ENCODE results near the gene TMEM114.
"Not testable (repeated sequence)": the region's sequence is repeated elsewhere in the genome, so short reads cannot be mapped to it uniquely, and the experiment has no call there.

Gene TMEM114

GRCh38 chr16:8575399-8575798 lies 14.9 kb downstream of the TMEM114 start:
- DNase-seq (ENCODE audit: low read depth in 2 of 2), result no peak

GRCh38 chr16:8572919-8573724 lies 17.2 kb downstream of the TMEM114 start:
- DNase-seq (ENCODE audit: low read depth in 2 of 2), result no peak

GRCh38 chr16:8572063-8572918 lies 18.0 kb downstream of the TMEM114 start:
- DNase-seq (ENCODE audit: low read depth in 2 of 2), result no peak

- DNase-seq (ENCODE audit: low read depth in 2 of 2), result no peak
These were observed 19.2 kb downstream of the TMEM114 start for GRCh38 chr16:8571061-8571596.

GRCh38 chr16:8570393-8570792 lies 19.9 kb downstream of the TMEM114 start:
- not testable (repeated sequence) for DNase-seq (ENCODE audit: low read depth in 2 of 2)

DNA sequence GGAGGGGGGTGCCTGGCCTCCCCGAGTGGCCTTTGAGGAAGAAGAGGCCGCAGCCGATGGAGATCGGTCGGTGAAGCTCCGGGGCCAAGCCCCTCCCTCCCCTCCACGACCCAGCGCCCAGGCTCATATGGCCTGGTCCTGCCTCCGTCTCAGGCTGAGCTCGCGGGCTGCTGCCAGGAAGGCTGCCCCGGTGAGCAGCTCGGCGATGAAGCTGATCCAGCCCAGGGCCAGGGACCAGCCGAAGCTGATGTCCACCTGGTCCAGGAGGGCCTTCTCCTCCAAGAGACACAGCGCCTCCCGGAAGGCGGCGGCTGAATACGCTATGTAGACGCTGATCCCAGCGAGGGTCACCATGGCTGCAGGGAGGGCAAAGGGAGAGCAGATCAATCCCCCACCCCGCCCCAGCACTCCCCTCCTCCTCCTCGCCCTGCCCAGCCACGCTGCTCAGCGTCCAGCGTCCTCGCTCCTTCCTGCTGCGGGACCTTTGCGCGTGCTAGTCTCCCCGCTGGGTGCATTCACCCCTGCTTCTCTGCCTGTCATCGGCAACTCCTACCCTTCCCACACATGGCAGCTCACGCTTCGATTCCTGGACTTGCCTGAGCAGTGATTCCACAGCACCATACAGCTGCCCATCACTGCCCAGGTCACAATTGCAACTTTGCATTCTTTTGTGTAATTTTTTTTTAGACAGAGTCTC lies 20.5 kb downstream of the TMEM114 start:
- no peak for DNase-seq (ENCODE audit: low read depth in 2 of 2)

GRCh38 chr16:8568231-8568617 lies 22.1 kb downstream of the TMEM114 start:
- DNase-seq (ENCODE audit: low read depth in 2 of 2), result no peak

- DNase-seq (ENCODE audit: low read depth in 2 of 2), result peak; percentile 62 to 65
These were observed 22.7 kb downstream of the TMEM114 start for GRCh38 chr16:8567355-8568230.

DNA sequence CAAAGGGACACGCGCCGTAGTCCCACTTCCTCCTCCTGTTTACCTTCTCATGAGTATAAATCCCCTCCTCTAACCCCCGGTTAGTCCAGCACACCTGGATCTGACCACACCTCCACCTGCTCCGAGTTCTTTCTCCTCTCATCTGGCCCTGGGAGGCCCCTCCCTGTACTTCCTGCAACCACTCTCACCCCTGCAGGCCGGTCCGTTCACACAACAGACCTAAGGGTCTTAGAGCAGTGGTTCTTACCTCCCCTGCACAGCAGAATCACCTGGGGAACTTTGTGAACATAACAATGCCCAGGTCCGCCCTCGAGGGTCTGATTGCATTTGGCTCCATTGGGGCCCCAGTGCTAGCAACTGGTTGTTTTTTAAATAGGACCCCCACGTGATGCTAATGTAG lies 24.8 kb downstream of the TMEM114 start:
- DNase-seq (ENCODE audit: low read depth in 2 of 2), result no peak

DNA sequence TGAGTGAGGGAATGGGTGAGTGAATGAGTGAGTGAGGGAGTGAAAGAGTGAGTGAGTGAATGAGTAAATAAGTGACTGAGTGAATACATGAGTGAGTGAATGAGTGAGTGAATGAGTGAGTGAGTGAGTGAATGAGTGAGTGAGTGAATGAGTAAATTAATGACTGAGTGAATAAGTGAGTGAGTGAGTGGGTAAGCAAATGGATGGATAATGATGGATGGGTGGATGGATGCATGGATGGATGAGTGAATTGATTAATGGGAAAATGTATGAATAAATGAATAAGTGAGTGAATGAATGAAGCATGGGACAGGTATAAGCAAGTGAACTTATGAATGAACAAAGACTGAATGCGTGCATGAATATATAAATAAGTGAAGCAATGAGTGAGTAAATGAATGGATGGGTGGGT lies 25.4 kb downstream of the TMEM114 start:
- no peak for DNase-seq (ENCODE audit: low read depth in 2 of 2)

GRCh38 chr16:8563944-8564540 lies 26.3 kb downstream of the TMEM114 start:
- DNase-seq (ENCODE audit: low read depth in 2 of 2), result not testable (repeated sequence)

GRCh38 chr16:8561496-8561895 lies 28.8 kb downstream of the TMEM114 start:
- no peak for DNase-seq (ENCODE audit: low read depth in 2 of 2)

DNA sequence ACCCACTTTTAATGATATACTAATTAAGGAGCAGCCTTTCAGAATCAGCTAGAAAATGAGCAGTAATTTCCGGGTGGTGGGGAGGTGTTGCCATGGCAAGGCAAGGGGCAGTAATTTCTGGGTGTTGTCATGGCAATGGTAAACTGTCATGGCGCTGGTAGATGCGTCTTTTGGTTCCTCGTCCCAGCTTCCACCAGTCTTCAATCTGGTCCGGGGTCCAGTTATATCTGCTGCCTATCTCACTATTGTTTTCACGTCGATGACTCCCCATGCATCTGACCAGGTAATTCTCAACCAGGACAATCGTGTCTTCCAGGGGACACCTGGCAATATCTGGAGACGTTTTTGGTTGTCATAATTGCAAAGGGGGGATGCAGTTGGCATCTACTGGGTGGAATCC lies 34.9 kb downstream of the TMEM114 start:
- no peak for DNase-seq (ENCODE audit: low read depth in 2 of 2)

DNA sequence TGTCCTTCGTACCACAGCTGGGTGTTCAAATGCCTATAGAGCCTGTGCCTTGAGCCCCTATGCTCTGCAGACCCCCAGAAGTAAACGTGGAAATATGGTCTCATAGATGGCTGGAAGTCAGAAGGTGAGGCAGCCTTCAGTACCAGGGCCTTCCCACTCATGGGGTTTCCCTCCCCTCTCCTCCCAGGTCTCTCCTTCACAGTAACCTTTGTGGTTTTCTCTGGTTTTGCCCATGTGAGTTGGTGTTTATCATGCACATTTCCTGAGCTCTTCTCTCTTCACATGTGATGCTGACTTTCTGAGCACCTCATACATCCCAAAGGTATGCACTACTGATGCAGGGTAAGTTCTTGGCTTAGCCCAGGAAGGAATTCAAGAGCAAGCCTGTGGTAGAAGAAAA lies 35.4 kb downstream of the TMEM114 start:
- no peak for DNase-seq (ENCODE audit: low read depth in 2 of 2)

- DNase-seq (ENCODE audit: low read depth in 2 of 2), result no peak
These were observed 36.3 kb downstream of the TMEM114 start for GRCh38 chr16:8554022-8554421.

GRCh38 chr16:8552487-8553221 lies 37.7 kb downstream of the TMEM114 start:
- DNase-seq (ENCODE audit: low read depth in 2 of 2), result no peak

DNA sequence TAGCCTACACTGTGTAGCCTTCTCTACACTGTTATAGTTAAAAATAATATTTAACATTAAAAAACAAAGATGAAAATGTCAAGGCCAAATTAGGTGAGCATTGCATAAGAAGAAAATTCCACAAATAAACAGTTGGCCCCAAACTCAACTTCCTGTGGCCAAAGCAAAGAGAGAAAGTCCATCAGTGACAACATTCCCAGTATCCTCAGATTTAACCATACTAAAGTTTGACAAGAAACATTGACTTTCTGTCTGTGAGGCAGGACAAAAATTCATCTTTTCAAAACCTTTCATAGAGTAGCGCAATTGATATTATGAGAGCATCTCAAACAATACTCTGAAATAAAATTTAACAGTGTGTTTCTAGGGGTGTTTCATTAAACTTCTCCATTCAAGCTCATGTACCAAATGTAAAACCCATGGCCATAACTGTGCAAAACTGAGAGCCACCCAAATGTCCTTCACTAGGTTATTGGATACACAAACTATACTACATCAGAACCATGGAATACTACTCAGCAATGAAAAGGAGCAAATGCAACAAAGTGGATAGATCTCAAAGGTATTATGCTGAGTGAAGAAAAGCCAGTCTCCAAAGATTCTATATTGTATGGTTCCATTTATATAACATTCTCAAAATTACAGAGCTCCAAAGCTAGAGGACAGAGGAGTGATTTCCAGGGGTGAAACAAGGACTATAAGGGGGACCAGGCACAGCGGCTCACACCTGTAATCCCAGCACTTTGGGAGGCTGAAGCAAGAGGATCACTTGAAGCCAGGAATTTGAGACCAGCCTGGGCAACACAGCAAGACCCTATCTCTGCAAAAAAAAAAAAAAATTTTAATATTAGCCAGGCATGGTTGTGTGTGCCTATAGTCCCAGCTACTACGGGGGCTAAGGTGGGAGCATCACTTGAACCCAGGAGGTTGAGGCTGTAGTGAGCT lies 38.7 kb downstream of the TMEM114 start:
- no peak for DNase-seq (ENCODE audit: low read depth in 2 of 2)

DNA sequence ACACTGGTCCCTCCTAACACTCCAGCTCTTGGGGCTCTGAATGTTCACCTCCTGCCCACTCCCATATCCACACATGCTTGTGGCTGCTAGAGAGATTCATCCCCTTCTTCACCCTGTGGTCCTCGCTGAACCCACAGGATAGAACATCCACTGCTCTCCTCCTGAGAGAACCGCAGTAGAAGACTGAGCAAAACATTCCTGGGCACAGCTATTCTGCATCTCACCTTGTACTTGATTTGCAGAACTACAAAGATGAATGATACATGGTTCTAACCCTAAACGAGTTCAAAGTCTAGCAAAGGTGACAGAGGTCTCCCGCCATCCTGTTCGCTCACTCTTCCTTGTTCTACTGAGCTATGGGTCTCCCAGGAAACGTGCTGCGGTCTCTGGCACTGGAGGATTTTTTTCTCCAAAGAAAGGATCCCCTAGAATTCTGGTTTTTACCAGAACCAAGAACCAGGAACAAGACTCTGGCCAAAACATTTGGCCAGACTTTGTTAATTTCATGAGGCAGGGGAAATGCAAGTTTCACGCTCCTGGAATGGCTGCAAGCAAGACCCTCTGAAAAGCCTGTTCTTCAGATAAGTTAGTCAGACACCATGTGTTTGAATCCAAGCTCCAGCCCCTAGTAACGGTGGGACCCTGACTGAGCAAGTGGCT lies 39.5 kb downstream of the TMEM114 start:
- DNase-seq (ENCODE audit: low read depth in 2 of 2), result no peak
